ENCODE results near the gene PPIE.

PPIE gene

GRCh38 chr1:39799770-39800470, 61.2 kb downstream of the PPIE start:
- TF ChIP-seq, protein P1, sequence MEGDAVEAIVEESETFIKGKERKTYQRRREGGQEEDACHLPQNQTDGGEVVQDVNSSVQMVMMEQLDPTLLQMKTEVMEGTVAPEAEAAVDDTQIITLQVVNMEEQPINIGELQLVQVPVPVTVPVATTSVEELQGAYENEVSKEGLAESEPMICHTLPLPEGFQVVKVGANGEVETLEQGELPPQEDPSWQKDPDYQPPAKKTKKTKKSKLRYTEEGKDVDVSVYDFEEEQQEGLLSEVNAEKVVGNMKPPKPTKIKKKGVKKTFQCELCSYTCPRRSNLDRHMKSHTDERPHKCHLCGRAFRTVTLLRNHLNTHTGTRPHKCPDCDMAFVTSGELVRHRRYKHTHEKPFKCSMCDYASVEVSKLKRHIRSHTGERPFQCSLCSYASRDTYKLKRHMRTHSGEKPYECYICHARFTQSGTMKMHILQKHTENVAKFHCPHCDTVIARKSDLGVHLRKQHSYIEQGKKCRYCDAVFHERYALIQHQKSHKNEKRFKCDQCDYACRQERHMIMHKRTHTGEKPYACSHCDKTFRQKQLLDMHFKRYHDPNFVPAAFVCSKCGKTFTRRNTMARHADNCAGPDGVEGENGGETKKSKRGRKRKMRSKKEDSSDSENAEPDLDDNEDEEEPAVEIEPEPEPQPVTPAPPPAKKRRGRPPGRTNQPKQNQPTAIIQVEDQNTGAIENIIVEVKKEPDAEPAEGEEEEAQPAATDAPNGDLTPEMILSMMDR (IDR thresholded peaks at IDR 0.05): peak; percentile 50
- Histone ChIP-seq H3K4me3 (peak overlapping the region; percentile 30), H3K27ac (no peak overlapping the region)
- DNase-seq (ENCODE audit: low spot score): no peak

DNA sequence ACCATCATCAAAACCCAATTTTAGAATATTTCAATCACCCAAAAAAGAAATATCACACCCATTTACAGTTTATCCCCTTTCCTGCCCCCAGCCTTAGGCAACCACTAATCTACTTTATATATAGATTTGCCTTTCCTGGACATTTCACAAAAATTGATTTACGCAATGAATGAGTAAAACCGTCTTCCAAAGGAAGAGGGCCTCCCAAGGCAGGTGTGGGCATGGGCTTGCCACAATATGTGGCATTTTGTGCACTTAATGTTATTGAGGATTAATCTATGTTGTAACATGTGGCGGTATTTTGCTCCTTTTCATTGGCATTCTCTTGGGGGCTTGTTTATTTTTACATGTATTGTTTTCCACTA, 61.8 kb downstream of the PPIE start:
- Histone ChIP-seq H3K4me3 (no peak overlapping the region), H3K27ac (no peak overlapping the region)
- TF ChIP-seq, protein P1 (IDR thresholded peaks at IDR 0.05): no peak
- DNase-seq (ENCODE audit: low spot score): no peak

GRCh38 chr1:39802496-39803260, 64.0 kb downstream of the PPIE start:
- TF ChIP-seq, protein P1 (IDR thresholded peaks at IDR 0.05): no peak
- Histone ChIP-seq H3K4me3 (no peak overlapping the region), H3K27ac (no peak overlapping the region)
- DNase-seq (ENCODE audit: low spot score): no peak

GRCh38 chr1:39805385-39805784, 66.7 kb downstream of the PPIE start:
- no peak overlapping the region for H3K27ac ChIP-seq
- TF ChIP-seq, protein P1 (IDR thresholded peaks at IDR 0.05): no peak
- DNase-seq (ENCODE audit: low spot score): no peak
- H3K4me3 ChIP-seq: no peak overlapping the region

DNA sequence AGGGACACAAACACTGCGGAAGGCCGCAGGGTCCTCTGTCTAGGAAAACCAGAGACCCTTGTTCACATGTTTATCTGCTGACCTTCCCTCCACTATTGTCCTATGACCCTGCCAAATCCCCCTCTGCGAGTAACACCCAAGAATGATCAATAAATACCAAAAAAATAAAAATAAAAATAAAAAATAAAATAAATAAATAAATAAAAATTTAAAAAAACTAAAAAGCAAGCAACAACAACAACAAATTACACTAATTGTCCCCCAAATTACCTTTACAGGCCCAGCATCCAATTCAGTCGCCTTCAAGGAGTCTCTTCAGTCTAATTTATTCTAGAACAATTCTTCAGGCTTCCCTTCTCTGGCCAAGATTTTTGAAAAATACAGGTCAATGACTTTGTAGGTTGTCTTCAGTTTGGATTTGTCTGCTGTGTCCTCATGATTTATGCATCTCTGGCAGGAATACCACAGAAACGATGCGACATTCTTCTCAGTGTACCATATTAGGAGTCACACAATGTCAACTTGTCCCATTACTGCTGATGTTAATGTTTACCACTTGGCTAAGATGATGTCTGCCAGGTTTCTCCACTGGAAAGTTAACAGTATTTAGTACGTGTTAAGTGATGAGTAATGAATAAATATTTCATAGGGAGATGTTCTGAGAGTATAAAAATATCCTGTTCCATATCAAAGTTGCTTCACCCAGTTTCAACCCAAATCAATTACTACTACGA, 70.3 kb downstream of the PPIE start:
- H3K4me3 ChIP-seq: no peak overlapping the region
- no peak for DNase-seq (ENCODE audit: low spot score)
- no peak overlapping the region for H3K27ac ChIP-seq
- TF ChIP-seq, protein P1 (IDR thresholded peaks at IDR 0.05): no peak

GRCh38 chr1:39812913-39813312, 74.2 kb downstream of the PPIE start:
- no peak overlapping the region for H3K4me3 ChIP-seq
- no peak for DNase-seq (ENCODE audit: low spot score)
- TF ChIP-seq, protein P1 (IDR thresholded peaks at IDR 0.05): no peak

More at GRCh38 chr1:39812913-39813312, 74.2 kb downstream of the PPIE start:
- no peak overlapping the region for H3K27ac ChIP-seq
